Measurements from ENCODE around the gene CXCL1.

DNA sequence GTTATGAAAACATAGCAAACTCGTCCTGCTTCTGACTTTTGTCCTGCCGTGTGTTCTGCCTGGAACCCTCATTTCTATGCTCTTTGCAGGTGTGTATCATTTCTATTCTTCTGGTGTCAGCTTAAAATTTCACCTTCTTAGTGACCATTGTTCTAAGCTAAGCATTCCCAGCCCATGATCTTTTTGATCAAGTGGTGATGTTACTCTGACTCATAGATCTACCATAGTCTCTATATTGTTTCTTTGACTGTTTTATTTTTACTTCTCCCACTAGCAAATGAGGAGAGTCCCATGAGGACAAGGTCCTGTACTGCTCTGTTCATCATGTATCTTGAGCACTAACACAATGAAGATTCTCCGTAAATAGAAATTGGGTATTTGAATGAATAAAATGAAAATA is 46.8 kb upstream of the CXCL1 start:
- no peak for TF ChIP-seq PHF21A (CRISPR knock-in tag; IDR thresholded peaks at IDR 0.05)
- TF ChIP-seq, protein P1, sequence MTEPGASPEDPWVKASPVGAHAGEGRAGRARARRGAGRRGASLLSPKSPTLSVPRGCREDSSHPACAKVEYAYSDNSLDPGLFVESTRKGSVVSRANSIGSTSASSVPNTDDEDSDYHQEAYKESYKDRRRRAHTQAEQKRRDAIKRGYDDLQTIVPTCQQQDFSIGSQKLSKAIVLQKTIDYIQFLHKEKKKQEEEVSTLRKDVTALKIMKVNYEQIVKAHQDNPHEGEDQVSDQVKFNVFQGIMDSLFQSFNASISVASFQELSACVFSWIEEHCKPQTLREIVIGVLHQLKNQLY (CRISPR knock-in tag; IDR thresholded peaks at IDR 0.05): no peak
- no peak for TF ChIP-seq ZNF878 (CRISPR knock-in tag; IDR thresholded peaks at IDR 0.05)
- no peak for TF ChIP-seq MLLT10 (CRISPR knock-in tag; IDR thresholded peaks at IDR 0.05)
- TF ChIP-seq ZNF354B (CRISPR knock-in tag; IDR thresholded peaks at IDR 0.05): no peak
- TF ChIP-seq, protein P2, sequence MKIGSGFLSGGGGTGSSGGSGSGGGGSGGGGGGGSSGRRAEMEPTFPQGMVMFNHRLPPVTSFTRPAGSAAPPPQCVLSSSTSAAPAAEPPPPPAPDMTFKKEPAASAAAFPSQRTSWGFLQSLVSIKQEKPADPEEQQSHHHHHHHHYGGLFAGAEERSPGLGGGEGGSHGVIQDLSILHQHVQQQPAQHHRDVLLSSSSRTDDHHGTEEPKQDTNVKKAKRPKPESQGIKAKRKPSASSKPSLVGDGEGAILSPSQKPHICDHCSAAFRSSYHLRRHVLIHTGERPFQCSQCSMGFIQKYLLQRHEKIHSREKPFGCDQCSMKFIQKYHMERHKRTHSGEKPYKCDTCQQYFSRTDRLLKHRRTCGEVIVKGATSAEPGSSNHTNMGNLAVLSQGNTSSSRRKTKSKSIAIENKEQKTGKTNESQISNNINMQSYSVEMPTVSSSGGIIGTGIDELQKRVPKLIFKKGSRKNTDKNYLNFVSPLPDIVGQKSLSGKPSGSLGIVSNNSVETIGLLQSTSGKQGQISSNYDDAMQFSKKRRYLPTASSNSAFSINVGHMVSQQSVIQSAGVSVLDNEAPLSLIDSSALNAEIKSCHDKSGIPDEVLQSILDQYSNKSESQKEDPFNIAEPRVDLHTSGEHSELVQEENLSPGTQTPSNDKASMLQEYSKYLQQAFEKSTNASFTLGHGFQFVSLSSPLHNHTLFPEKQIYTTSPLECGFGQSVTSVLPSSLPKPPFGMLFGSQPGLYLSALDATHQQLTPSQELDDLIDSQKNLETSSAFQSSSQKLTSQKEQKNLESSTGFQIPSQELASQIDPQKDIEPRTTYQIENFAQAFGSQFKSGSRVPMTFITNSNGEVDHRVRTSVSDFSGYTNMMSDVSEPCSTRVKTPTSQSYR (CRISPR knock-in tag; IDR thresholded peaks at IDR 0.05; ENCODE audit: borderline replicate concordance): no peak
- TF ChIP-seq EP300 (IDR thresholded peaks at IDR 0.05; ENCODE audit: low read depth in 2 of 2, low read length in 2 of 2): no peak
- no peak for TF ChIP-seq EP300 (CRISPR knock-in tag; IDR thresholded peaks at IDR 0.05; ENCODE audit: borderline replicate concordance)
- no peak for TF ChIP-seq HOXA3 (CRISPR knock-in tag; IDR thresholded peaks at IDR 0.05)
- no peak for TF ChIP-seq EZH2 (conservative IDR thresholded peaks at IDR 0.05; ENCODE audit: low read depth, low read length)
- no peak for TF ChIP-seq RELA (CRISPR knock-in tag; IDR thresholded peaks at IDR 0.05)
- TF ChIP-seq, protein P3, sequence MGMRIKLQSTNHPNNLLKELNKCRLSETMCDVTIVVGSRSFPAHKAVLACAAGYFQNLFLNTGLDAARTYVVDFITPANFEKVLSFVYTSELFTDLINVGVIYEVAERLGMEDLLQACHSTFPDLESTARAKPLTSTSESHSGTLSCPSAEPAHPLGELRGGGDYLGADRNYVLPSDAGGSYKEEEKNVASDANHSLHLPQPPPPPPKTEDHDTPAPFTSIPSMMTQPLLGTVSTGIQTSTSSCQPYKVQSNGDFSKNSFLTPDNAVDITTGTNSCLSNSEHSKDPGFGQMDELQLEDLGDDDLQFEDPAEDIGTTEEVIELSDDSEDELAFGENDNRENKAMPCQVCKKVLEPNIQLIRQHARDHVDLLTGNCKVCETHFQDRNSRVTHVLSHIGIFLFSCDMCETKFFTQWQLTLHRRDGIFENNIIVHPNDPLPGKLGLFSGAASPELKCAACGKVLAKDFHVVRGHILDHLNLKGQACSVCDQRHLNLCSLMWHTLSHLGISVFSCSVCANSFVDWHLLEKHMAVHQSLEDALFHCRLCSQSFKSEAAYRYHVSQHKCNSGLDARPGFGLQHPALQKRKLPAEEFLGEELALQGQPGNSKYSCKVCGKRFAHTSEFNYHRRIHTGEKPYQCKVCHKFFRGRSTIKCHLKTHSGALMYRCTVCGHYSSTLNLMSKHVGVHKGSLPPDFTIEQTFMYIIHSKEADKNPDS (CRISPR knock-in tag; IDR thresholded peaks at IDR 0.05): no peak
- no peak for TF ChIP-seq MAZ (IDR thresholded peaks at IDR 0.05; ENCODE audit: borderline replicate concordance, low read depth, low read length)
- TF ChIP-seq MAZ (CRISPR knock-in tag; IDR thresholded peaks at IDR 0.05; ENCODE audit: low read depth): no peak

Measured in HepG2 (cell line).